T follicular helper cell (primary cell): ENCODE results near the gene LEMD3.

Source experiments
- DNase-seq: peaks from one replicate; pipeline ENCODE4 v3.0.0-alpha.2; 2020; ENCODE audit warnings: low read depth

LEMD3 gene

DNA sequence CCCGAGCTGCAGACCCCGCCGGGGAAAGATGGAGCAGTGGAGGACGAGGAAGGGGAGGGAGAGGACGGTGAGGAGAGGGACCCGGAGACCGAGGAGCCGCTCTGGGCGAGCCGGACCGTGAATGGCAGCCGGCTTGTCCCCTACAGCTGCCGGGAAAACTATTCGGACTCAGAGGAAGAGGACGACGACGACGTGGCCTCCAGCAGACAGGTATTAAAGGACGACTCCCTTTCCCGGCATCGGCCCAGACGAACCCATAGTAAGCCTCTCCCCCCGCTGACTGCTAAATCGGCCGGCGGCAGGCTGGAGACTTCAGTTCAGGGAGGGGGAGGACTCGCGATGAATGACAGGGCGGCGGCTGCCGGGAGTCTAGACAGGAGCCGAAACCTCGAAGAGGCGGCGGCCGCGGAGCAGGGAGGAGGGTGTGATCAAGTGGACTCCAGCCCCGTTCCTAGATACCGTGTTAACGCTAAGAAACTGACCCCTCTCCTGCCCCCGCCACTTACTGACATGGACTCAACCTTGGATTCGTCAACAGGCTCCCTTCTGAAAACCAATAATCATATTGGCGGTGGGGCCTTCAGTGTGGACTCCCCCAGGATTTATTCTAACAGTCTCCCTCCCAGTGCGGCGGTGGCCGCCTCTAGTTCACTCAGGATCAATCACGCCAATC, 962 bp downstream of the LEMD3 start:
- DNase-seq: peak; percentile 64

DNA sequence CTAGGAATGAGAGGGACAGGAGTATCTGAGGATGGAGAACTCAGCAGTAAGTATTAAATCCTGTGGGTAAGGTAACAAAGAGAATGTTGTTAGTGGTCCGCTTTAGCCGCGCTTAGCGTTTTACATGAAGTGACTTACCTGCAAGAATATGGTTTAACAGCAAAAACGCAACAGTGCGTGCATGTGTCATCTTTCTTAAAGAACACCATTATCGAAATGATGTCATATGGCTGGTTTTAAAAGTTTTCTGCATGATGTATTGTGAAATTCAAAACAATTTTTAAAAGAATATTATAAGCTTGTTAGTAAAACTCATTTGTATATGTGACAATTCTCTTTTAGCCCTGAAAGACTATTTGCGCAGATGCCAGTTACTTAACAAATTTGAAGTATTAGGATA, 1.7 kb downstream of the LEMD3 start:
- no peak for DNase-seq

- no peak for DNase-seq
These were observed 2.5 kb downstream of the LEMD3 start for GRCh38 chr12:65171870-65172269.

GRCh38 chr12:65175385-65175784, 6.0 kb downstream of the LEMD3 start:
- no peak for DNase-seq

DNA sequence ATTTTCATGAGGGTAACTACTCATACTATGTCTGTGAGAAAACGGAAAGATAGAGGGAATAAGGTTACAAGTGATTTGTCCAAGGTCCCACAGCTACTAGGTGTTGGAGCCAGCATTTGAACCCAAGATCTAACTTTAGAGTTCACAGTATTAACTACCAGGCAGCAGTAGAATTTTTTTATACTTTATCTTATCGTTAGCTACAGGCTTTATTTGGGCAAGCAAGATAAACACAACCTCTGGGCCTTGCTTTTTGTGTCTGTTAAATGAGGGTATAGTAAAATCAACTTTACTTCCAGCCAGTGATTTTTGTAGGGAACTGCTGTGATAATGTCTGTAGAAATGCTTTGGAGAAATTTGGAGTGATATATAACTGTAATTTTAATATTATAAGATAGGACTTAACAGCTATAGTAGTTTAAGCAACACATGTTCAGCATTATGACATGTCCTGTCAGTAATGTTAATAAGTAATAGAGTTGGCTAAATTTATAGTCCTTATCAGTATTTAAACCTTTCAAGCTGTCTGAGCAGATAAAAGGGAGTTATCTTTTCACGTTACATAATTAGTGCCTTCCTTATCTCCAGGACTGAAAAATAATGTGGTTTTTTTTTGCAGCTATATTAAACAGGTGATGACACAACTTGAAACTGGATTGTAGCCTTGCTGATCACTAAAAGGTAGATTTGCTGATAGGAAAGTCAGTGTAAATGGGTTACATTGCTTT, 12.8 kb downstream of the LEMD3 start:
- no peak for DNase-seq

DNA sequence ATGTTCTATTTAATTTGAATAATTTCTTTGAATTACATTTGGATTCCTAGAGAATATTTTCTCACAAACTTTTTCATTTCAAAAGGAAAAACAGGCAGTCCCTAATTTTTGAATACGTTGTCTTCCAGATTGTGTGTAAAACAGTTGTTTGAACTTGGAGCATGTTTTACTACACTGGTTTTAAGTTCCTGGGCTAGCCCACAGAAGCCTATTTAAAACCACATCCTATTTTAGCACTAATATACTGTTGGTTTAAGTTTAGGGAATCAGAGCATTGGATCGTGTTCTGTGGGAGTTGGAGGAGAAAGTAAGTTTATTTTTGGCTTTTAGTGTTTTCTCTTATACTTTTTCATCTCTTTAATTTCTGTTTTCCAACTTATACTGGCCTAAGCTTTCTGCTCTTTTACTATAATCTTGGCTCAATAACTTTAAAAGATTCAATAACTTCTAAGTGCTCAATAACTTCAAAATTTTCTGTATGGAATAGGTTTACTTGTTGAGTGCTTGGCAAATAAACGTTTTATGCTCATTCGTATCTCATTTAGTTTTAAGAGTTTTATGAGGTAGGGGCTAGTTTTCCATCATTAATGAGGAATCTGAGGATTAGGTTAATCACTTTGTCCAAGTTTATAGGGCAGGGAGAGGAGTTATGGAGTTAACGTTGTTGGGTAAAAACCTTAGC, 14.9 kb downstream of the LEMD3 start:
- DNase-seq: no peak

DNA sequence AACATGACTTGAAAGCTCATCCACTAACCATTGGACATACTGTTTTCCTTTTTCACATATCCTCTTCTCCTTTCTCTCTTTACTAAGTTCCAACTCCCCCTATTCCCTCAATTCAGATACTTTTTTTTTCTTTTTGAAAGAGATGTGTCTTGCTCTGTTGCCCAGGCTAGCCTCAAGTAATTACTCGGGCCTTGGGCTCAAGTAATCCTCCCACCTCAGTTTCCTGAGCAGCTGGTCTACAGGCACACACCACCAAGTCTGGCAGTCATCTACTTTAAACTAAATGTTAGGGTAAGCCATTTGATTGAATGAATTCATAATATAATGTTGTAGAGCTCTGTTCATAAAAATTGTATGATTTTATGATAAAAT, 15.5 kb downstream of the LEMD3 start:
- no peak for DNase-seq

- DNase-seq: no peak
These were observed 18.3 kb downstream of the LEMD3 start for GRCh38 chr12:65187665-65188064.

DNA sequence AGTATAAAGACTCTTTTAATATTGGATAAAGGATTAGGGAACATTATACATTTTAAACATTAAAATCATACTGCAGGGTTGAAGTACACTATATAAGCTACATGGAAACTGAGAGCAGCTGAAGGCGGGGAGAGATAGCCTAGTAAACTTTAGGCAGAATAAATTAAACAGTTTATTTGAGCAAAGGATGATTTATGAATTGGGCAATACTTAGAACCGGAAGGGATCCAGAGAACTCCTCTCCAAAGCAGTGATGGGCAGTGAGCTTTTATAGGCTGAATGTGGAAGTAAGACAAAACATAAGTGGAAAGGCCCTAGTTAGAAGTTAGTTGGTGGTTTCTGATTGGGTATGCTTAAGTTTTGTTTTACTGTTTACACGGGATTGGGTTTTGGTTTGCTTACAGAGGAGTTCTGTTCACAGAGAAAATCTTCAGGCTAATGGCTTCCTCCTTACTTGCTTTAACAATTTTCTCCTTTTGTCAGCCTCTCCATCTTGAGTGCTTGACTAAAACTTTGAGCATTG, 18.9 kb downstream of the LEMD3 start:
- DNase-seq: no peak

DNA sequence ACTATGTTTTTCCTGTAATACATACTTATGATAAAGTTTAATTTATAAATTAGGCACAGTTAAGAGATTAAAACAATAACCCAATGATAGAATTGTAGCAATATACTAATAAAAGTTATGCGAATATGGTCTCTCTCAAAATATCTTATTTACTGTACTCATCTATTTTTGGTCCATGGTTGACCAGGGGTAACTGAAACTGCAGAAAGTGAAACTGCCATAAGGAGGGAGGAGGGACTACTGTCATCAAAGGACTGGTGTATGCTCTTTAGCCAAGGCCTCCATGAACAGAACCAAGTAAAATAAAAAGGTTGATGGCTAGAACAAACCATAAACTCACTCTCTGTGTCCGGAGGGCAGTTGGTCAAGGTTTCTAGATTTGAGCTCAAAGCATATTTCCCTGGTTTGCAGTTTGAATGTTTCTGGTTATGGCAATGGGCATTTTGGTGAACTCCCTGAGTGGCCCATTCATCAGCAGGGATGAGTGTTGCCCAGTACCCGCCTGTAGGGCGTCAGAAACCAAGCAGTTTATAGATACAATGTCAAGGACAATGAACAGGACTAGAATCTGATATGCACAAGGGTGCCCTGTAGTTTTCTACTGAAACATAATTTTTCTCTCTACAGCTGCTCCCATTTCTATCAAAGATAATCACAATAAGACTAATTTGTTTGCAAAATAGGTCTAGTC, 19.8 kb downstream of the LEMD3 start:
- no peak for DNase-seq

DNA sequence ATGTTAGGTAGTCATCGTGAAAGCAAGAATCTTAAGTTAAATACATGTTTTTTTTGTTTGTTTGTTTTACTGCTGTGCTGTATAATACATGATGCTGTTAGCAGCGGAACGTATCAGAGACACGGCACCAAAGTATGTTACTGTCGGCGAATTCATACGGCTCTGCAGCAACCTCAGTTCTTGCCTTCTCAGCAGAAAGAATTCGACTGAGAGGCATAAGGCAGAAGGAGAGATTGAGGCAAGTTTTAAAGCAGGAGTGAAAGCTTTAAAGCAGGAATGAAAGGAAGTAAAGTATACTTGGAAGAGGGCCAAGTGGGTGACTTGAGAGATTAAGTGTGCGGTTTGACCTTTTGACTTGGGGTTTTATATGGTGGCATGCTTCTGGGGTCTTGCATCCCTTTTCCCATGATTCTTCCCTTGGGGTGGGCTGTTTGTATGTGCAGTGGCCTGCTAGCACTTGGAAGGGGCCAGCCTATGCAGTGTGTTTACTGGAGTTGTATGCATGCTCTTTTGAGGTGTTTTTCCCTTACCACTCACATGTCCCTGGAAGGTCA, 23.7 kb downstream of the LEMD3 start:
- DNase-seq: no peak

GRCh38 chr12:65194949-65195348, 25.6 kb downstream of the LEMD3 start:
- no peak for DNase-seq

GRCh38 chr12:65195387-65196055, 26.1 kb downstream of the LEMD3 start:
- no peak for DNase-seq

DNA sequence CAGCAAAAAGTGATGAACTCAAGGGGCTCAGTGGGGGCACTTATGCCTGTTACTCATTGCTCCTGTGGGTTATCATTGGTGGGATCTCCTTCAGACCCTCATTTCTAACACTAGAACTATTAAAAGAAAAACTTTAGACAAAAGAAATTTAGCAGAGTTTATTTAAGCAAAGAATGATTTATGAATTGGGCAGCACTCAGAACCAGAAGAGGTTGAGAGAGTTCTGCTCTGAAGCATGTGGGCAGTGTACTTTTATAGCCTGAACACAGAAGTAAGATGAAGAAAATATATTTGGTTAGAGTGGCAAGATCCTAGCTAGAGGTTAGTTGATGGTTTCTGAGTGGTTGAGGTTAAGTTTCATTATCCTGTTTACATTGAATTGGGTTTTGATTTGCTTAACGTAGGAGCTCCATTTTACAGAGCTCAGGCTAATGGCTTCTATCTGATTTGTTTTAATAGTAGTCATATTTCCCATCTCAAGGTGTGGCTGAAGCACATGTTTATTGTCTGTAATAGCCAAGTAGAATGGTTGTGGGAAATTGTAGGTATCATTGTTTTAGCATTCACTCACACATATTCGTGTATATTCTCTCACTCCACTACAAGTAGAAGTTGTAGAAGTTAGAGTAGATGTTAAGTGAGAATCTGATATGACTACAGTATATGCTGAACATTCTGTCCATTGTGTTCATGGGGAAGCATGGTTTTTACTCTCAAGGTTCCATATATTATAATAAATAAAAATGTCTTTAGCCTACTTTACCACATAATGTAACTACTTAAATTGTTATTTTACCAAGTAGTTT, 27.6 kb downstream of the LEMD3 start:
- DNase-seq: no peak

DNA sequence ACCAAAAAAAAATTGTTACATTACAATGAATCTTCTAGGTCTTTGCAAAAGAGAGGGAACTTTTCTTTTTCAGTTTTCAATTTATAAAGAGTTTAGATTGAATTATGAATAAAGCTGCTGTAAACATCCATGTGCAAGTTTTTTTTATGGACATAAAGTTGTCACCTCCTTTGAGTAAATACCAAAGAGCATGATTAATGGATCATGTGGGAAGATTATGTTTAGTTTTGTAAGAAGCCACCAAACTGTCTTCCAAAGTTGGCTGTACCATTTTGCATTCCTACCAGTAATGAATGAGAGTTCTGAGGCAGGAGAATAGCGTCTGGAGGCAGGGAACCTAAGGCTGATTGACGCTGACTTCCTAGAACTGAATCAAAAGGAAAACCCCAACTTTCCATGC, 30.2 kb downstream of the LEMD3 start:
- DNase-seq: no peak

GRCh38 chr12:65200007-65200665, 30.8 kb downstream of the LEMD3 start:
- DNase-seq: no peak

- no peak for DNase-seq
These were observed 34.0 kb downstream of the LEMD3 start for GRCh38 chr12:65203376-65203775.

- no peak for DNase-seq
These were observed 35.6 kb downstream of the LEMD3 start for GRCh38 chr12:65204886-65205525.

DNA sequence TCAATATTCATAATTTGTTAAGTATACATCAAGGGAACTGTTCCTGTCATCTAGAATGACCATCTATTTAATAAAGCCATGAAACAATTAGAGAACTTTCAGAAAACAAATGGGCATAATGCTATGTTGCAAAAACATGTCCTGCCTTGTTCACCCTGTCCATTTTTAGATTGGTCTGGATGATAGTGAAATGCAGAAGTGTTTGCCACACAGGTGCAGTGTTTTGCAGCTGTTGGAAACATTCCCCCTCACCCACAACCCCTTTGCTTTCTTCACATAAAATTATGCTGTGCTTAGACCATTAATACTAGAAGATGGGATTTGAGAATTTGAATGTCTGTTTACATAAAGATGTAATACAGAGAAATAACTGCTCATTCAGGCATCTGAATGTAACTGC, 36.5 kb downstream of the LEMD3 start:
- DNase-seq: no peak

DNA sequence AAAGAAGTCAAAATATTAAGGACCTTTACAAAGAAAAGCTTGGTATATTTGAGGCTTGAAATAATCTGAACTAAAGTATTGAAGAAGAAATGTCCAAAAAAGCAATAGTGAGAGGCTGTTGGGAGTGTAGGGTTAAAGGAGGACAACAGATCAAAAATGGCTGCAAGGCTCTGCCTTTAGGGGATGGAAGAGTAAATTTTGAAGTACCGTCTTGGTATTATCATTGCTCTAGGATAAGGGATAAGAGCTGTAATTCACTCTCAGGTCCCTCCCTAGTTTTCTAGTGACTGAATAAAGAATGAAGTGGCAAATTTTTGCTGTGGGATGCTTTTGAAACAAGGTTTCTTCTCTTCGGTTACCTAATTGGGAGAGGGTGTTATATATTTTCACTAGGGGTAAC, 38.7 kb downstream of the LEMD3 start:
- no peak for DNase-seq
